Measurements from ENCODE around the gene VSIG2.
A peak's percentile ranks its signal among the peaks of the same experiment; 100 is the strongest.

The VSIG2 gene

DNA sequence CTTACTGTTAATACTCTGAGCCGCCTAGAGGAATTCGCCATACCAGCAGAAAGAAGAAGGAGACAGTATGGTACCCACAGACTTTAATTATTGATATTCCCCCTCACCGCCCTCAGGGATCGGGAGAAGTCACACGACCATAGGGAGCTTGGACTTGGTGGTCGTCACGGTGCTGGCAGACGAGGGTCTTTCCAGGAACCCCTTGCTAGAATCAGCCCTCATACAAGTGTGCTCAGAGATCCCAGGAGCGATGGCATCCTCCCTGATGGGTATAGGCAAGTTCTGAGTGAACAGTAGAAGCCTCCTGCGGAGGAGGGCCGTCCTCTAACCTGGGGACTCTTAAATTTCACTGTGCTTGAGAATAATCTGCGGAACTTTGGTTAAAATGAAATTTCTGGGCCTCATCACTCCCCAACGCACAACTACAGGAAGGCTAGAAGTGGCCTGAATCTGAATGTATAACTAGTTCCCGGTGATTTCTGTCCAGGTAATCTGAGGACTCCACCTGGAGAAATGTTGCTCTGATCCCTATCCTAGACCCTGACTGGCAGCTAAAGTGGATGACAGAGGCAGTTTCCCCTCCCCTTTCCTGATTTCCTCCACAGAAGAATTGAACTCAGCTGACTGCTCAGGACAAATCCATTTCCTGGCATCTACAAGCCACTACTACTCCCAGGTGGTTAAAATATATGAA, 4.5 kb downstream of the VSIG2 start:
- no peak for DNase-seq

DNA sequence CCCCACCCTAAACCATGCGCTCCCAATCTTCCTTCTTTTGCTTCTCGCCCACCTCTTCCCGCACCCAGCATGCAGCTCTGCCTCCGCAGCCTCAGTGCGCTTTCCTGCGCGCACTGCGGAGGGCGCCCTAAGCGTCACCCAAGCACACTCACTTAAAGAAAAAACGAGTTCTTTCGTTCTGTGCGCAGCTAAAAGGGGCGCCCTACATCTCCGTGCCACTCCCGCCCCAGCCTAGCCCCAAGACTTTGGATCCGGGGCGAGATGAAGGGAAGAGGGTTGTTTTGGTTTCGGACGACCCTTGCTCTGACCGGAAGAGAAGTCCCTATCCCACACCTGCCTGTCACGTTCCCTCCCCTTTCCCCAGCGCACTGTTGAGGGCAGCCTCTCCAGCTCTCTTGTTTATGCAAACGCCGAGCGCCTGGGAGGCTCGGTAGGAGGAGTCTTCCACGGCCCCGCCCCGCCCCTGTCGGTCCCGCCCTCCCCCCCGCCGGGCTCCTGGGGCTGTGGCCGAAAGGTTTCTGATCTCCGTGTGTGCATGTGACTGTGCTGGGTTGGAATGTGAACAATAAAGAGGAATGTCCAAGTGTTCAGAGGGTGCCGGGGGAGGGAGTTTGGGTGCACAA, 5.3 kb downstream of the VSIG2 start:
- DNase-seq: peak; percentile 98

DNA sequence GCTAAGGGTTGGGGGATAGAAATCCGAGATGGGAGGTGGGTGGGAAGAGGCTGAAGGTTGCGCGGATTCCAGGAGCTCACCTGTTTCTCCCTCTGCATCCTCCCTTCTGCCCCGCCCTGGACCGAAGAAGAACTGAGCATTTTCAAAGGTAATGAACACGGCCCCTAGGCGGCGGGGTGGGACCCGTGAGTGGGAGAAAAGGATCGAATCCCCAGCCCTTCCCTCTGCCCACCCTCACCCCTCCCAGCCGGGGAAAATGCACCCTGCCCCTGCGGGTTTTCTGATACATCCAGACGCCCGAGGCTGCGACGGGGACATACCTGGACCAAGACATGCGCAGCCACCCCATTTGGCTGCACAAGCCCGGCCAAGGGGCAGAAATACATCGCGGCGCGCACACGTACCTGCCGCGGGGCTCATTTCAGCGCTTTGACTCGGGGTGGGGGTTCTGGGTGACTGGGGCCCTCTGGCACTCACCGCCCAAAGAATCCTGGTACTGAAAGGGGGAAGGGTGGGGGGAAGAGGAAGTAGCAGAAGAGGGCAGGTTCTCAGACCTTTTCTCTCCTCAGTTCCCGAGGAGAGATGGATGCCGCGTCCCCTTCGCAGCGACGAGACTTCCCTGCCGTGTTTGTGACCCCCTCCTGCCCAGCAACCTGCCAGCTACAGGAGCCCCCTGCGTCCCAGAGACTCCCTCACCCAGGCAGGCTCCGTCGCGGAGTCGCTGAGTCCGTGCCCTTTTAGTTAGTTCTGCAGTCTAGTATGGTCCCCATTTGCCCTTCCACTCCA, 6.0 kb downstream of the VSIG2 start:
- no peak for DNase-seq

DNA sequence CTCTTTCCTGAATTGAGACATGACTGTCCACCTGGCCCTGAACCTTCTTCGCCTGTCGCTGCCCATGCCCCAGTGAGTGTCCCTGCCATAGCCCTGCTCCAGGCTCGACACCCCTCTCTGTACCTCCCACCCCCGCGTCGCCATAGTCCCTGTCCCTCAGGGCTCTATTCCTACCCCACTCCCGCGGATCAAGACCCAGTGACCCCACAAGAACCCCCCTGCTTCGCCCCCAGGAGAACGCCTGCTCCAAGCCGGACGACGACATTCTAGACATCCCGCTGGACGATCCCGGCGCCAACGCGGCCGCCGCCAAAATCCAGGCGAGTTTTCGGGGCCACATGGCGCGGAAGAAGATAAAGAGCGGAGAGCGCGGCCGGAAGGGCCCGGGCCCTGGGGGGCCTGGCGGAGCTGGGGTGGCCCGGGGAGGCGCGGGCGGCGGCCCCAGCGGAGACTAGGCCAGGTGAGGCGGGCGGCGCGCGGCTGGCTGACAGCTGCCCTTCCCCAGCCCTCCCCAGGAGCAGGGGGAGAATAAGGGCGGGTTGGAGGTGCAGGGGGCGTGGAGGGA, 6.7 kb downstream of the VSIG2 start:
- DNase-seq: no peak

DNA sequence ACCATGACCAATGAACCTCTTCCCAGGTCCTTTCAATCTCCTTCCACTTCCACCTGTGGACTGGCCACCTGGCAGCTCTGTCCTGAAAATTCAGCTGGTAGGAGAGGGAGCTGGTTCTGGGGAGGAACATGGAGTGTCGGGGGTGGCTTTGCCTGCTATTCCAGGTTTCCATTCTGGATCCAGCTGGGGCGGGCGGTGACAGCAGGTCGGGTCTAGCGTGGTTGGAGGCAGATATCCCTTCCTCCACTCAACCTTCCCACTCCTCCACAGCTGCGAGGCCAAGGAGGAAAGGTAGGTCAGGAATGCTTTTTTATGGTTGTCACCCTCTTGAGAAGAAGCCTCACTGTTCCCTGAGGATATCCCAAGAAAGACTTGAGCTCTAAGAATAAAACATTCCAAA, 9.0 kb downstream of the VSIG2 start:
- DNase-seq: no peak

DNA sequence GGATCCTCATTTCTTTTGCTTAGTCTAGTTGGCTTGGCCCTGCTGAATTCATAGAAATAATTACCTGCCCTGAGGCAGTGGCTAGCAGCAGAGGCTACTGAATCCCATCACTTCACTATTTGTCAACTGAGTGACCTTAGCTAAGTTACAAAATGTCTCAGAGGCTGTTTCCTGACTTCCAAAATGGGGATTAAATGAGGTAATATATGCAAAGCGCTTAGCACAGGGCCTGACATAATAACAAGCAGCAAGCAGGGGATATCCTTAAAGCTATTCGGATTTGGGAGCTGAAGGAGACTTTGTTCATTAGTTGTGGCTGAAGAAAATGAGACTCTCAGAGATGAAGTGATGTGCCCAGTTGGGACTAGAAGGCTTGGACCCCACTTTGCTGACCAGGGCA, 9.5 kb downstream of the VSIG2 start:
- no peak for DNase-seq

DNA sequence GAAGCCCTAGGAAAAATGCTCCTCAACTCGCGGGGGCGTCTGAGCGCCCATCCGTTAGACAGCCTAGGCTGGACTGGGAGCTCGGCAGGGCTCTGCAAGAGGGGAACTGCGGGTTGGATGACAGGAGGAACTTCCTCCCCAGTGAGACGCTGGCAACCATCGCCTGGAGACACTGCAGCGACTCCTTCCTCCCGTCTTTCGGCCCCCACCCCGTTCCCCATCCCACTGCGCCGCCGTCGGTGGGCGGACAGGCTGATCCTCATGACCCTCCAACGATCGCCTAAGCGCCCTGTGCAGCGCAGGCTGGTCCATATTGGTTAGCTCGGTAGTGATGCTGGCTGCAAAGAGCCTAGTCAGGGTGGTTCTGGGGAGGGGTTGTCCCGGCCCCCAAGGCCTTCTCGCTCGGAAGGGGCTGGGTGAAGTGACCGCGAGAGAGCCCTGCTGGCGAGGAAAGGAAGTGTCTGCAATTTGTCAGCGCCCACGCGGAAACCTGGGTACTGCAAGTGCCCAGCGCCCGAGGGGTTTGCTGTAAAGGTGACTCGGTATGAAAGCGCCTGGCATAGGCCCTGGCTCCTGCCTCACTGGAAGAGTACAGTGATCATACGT, 11.7 kb downstream of the VSIG2 start:
- DNase-seq: peak; percentile 80

DNA sequence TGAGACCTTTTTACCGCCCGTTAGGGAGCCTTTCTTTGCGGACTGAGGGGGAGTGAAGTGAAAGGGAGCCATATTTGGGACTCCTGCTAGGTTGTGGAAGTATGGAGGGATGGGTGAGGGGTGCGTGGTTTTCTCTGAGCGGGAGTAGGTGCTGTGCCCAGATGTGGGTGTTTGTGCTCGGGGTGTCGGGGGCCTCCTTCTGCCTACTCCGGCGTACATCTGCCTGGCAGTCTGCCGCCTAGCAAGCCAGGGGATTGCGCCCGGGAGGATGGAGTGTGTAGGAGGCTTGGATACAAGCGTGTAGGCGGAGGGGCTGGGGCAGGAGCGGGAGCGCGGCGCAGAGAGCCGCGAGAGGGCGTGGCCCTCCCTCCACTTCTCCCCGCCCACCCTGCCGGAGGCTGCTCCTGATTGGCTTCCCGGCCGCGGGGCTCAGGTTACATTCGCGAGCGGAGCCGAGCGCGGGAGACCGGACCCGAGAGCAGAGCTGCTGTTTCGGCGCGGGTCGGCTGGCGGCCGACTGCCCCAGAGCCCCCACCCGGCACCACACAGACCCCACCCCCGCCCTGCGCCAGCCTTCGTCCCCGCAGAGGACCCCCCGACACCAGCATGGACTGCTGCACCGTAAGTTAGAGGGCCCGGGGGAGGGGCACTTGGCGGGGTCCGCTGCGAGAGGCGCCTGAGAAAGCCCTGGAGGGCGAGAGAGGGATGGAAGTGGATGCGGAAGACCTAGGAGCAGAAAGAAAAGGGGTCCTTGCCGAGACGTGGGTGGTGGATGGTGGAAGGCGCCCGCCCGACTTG, 12.4 kb downstream of the VSIG2 start, which contains the start of gene NRGN:
Gene NRGN, plus strand, starts transcription at position 464 of the 798 bp plus-strand sequence. Its CDS starts 143 bp downstream, at position 607.
- DNase-seq: peak; percentile 97

DNA sequence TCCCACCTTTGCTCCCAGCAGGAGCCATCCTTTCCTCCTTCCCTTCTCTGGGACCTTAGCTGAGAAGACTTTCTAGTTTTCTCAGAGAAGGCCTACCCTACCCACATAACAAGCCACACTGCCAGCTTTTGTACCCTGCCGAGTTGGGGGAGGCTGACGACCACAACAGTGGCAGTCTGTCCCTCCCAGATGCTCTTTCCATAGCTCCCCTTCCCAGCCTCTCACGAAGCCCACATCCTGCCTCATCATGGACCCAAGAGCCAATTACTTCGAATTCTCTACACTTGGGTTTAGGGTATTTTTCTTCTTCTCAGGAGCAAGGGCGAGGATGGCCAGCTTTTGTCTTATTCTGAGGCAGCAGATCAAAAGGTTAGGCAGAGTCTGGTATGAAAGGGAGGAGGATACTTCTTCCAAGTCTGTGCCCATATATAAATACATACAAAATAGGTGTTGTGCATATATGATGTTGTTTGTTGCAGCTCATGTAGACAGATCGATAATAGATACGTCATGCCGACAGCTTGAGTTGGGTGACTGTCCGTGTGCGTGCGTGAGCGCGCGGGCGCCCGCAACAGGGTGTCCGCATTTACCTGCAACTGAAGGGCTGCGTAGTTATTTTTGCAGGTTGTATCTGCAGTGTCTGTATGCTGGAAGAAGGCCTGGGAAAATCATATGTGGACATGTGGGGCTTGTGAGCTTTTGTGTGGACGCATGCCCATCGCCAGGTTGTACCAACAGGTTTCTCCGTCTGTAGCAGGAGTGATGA, 13.2 kb downstream of the VSIG2 start:
- no peak for DNase-seq

DNA sequence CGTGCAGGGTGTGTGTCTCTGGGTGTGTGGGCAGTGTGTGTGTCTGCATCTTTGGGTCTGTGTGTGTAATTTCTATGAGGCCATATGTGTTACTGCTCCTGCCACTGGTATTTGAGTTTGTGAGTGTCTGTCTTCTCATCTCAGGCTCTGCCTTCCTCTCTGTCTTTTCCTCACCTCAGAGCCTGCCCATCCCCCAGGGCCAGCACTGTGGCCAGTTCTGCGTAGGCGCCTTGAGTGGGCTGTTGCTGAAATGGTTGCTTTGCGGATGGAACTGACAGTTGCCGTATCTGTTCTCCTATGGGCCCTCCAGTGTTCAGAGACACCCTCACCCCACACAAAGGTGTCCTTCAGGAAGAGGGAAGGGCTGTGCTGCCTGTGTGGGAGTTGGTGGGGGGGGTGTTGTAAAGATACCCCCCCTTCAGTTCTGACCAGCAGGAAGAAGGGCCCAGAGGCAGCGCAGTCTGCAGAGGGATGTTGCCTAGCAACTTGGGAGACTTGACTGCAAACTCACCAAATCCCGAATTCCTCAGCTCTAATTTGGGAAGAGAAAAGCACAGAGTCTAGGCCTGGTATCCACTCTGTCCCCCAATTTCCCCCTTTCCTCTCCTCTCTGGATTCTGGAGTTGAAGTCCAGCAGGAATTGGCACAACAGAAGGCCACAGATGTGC, 14.3 kb downstream of the VSIG2 start:
- no peak for DNase-seq

DNA sequence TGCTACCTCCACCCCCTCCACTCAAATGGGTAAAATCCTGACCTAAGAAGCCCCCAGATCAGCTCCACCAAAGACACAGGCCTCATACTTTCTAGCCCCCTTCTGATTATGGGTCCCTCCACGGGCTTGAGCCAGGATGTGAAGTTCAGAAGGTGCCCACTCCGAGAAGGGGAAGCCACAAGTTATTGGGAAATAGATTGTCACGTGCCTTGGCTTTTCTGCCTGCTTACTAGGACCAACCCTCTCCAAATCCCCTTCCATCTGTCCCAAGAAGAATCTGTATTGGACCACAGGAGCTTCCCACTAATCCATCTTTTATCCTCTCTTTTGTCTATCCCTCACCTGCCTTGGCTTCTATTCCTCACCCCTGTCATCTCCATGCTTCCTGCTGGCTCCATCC, 15.3 kb downstream of the VSIG2 start:
- peak; percentile 48 for DNase-seq

DNA sequence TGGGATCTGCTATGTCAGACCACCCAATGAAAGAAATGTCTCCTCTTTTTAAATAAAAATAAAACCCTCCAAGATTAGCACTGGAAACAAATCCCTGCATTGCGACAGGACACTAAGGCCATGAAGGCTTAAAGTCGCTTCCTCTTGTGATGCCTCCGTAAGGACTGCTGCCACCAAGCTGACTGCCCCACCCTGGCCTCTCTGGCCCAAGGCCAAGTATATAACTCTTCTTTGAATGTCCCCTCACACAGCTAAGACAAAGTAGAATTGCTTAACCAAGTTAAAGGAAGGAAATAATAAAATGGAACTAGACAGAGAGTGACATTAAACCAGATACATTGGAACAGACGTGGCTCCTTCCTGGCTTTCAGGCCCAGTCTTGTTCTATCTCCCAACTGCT, 19.8 kb downstream of the VSIG2 start:
- DNase-seq: no peak

DNA sequence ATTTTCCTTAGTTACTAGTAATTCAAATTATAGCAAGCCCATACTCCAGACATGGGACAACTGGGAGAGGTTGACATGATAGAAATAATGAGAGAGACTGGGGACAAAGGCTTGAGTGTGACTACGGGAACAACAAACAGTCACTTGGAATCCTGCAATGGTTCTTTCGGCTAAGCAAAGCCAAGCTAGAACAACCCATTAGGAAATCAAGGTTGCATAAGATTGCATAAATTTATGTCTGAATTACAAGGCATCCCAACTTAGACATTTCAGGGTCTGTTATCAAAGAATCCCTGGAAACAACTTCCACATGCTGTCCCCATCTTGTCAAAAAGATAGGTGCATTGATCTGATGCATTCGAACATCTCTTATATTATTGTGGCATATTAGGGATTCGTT, 22.5 kb downstream of the VSIG2 start:
- DNase-seq: no peak

DNA sequence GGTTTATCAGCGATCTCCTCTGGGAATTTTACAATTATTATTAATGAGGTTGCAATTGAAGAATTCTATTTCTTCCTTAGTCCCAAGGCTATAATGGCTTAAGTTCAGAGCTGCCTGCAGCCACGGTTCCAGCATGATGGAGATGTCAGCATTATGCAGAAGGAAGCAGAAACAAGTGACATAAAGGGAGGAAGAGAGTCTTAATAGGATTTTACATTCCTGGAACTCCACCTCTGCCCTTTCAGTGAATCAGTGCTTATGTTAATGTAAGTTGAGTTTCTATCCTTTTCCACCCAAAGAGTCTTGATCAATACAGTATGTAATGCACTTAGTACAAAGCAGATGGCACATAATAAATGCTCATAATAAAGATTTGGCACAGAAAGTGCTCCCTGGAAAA, 23.9 kb downstream of the VSIG2 start:
- no peak for DNase-seq

DNA sequence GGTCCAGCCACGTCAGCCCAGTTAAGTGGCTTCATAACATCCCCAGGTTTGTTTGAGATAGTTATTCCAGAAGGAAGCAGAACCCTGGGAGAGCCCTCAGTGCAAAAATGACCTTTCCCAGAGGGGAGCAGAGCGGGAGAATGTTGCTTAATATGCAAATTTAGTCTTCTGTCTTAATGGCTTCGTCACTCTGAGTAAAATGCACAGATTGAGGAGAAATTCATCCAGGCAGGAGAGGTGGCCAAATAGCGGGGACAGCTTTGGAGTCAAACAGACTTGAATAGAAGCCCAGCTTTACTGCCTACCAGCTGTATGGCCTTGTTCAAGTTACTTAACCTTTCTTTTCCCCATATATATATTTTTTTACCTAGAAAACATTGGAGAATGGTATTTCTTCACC, 24.6 kb downstream of the VSIG2 start:
- no peak for DNase-seq

DNA sequence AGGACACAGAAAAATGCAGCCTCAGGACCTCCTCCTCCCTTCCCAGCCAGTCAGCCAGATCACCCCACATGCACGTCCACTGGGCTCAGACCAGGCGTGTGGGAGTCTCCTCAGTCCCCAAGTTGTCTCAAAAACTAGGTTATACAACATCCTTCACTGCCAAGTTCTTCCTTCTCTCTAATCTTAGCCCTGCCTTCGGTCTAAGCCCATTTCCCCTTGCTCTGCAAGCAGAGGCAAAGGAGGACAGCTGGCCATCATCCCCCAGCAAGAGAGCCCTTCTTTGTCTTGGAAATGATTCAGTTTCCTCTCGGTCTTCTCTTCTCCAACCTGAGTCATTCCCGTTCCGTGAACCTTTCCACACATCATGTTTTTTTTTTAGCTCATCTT, 26.3 kb downstream of the VSIG2 start:
- peak; percentile 34 for DNase-seq

DNA sequence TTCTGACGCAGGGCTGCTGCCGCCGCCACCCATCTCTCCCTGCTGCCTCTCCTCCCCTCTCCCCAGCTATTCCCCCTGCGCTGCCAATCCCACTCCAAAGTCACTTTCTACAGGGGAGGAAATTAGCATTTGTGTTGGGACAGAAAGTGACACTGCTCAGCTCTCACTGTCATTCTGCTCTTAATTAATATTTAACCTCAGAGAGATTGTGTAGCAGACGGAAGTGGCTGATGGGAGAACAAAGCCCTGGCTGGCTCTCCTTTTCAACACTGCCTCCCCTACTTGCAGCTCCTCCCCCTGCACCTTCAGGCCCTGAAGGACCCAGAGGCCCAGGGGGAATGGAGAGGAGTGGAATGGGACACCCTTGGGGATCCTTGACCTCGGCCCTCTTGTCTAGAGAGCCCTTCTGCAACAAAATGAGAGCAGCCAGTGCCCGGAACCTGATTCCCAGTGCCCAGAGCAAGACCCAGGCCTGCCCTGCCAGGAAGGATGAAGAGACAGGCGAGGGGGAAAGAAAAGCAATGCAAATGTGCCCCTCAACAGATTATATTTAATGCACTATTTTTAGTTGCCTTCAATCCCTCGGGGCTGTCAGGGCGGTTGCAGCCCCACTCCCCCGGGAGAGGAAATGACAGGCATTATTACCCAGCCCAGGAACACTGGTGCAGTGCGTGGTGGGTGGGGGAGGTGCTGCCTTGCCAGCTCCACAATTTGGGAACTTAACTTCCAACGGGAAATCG, 26.9 kb downstream of the VSIG2 start:
- no peak for DNase-seq

DNA sequence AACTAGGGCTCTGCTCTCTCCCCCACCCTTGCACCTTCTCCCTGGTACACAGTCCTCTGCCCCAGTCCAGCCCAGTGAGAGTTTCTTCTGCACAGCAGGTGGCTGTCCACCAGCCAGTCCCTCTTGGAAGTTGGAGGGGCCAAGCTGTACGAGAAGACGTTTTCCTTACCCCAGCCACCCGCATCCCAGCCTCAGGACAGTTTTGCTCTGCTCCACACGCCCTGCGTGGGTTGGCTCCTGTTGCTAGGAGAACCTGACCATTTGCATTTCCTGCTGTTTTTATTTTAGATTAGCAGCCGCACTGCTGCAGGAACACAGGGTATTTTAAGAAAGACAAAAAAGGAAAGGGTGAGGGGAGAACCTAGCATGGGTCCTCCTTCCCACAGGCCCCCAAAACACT, 29.9 kb downstream of the VSIG2 start:
- no peak for DNase-seq

DNA sequence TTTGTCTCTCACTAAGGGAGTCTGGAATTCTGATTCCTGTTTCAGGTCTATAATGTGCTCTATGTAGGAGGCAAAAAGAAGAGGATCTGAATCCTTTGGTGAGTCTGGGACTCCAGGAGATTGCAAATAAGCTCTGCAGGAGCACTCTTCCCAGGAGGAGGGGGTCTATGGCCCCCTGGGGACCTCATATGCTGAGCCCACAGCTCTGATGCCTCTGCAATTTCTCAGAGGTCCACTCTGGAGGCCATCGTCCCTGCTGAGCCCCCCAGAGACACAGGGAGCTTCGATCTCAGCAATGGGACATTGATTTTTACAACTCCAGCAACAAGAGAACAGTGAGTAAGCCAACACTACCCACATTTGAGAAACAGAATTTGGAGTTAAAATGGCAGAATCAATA, 32.5 kb downstream of the VSIG2 start:
- DNase-seq: no peak

DNA sequence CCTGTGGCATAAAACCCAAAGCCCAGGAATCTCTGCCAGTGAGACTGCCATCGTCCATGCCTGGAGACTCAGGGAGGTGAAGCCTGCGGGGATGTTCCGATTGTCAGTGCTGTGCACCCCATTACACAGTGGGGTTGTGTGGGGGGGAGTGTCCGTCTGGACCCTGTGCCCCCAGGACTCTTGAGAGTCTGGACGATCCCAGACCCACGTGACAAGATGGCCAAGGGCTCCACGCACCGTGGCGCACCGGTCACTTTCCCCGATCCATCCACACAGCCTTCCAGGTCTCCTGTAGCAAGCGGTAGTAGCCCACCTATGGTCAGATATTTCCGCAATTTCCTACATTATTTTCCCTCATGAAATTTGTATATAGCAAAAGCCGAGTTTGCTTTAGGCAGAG, 33.3 kb downstream of the VSIG2 start:
- no peak for DNase-seq

All from OCI-M1 (cell line).